Tibial artery (tissue), 4 donors: ENCODE results near the gene NPM3.

Source experiments
- DNase-seq, 2 donors: peaks; one replicate each; pipeline ENCODE4 v3.0.0-alpha.2; 2019
- H3K27ac ChIP-seq, 2 donors: fragments of 200-600 bp; sonication (generic) in 1 of 2; 1 replicate in 1 of 2; 2 replicates in 1 of 2; pipeline ENCODE4 v1.5.1; 2018 to 2019; ENCODE audit warnings: mild to moderate bottlenecking in 1 of 2
- H3K27me3 ChIP-seq, 2 donors: fragments of 200-600 bp; sonication (generic) in 1 of 2; one replicate each; pipeline versions ENCODE4 v1.5.1 to v1.6.0; 2016 to 2019
- H3K36me3 ChIP-seq, 3 donors: fragments of 200-600 bp; sonication (generic) in 2 of 3; one replicate each; pipeline ENCODE4 v1.5.1; 2016 to 2019; ENCODE audit warnings: mild to moderate bottlenecking in 2 of 3
- H3K4me1 ChIP-seq, 4 donors: fragments of 200-600 bp; sonication (generic) in 2 of 4; 1 replicate in 3 of 4; 2 replicates in 1 of 4; pipeline ENCODE4 v1.5.1; 2016 to 2019
- H3K4me3 ChIP-seq, 2 donors: fragments of 200-600 bp; sonication (generic) in 1 of 2; 1 replicate in 1 of 2; 2 replicates in 1 of 2; pipeline ENCODE4 v1.5.1; 2018 to 2019; ENCODE audit warnings: mild to moderate bottlenecking in 2 of 2
- H3K9me3 ChIP-seq, 3 donors: fragments of 200-600 bp; sonication (generic) in 1 of 3; one replicate each; pipeline ENCODE4 v1.5.1; 2016 to 2019
- intact Hi-C: fragments of 100-400 bp; cut with DNase I; formaldehyde crosslinking; loops from one replicate; pipeline ENCODE4 v1.15.0; 2023; ENCODE audit warnings: low total_unique reads
- TF ChIP-seq, protein P1 (sequence below), 2 experiments: fragments of 200-600 bp in 1 of 2; fragments of 450-650 bp in 1 of 2; IDR thresholded peaks; one replicate each; pipeline ENCODE4 v1.5.1; 2017 to 2019; ENCODE audit warnings: antibody characterized with exemption in 2 of 2, mild to moderate bottlenecking in 1 of 2, moderate library complexity in 1 of 2

Gene NPM3

DNA sequence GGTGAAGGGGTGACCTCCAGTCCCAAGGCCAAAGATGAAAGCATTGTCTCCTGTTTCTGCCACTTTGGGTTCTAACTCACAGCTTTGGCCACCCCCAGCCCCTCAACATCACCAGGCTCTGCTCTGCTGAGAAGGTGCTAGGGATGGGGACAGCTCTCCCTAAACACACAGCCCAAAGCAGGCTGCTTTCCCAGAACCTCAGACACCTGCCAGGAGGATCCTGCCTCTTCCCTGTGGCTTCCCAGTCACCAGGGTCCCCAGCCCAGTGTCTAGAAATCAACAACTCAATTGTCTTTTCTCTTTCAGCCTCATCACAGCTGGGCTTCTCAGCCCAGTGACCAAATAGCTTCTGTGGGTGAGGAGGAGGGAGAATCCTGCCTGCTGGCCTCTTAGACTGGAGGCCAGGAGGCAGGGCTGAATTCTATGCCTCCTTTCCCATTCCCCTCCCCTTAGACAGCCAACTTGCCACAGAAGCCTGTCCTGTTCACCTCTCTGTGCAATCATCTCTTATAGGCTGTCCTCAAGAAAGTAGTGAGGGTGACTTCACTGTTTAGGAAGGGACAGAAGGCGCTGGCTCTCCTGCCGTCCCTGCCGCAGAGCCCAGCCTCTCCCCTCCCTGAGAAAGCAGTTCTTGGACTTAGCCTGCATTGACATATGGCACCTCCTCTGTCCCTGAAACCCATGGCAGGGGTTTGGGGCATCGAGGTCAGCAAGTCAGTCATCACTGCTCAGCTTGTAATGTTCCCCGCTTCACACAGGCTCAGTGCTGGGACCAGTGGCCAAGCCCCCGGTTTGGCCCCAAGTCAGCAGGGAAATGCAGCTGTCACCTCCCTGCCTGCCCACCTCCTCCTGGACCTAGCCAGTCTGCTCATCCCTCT, 11.0 kb downstream of the NPM3 start:
- TF ChIP-seq, protein P1, sequence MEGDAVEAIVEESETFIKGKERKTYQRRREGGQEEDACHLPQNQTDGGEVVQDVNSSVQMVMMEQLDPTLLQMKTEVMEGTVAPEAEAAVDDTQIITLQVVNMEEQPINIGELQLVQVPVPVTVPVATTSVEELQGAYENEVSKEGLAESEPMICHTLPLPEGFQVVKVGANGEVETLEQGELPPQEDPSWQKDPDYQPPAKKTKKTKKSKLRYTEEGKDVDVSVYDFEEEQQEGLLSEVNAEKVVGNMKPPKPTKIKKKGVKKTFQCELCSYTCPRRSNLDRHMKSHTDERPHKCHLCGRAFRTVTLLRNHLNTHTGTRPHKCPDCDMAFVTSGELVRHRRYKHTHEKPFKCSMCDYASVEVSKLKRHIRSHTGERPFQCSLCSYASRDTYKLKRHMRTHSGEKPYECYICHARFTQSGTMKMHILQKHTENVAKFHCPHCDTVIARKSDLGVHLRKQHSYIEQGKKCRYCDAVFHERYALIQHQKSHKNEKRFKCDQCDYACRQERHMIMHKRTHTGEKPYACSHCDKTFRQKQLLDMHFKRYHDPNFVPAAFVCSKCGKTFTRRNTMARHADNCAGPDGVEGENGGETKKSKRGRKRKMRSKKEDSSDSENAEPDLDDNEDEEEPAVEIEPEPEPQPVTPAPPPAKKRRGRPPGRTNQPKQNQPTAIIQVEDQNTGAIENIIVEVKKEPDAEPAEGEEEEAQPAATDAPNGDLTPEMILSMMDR (IDR thresholded peaks at IDR 0.05): no peak
- Histone ChIP-seq H3K4me1 (peaks cover 0 to 29% (median 23%) of the 10 kb centered on the region in 4 donors), H3K27me3 (peaks cover 0 to 85% of the 10 kb centered on the region in 2 donors), H3K4me3 (no peak overlapping the region), H3K36me3 (no peaks in the 10 kb centered on the region), H3K9me3 (no peaks in the 10 kb centered on the region), H3K27ac (no peak overlapping the region)
- no peak for DNase-seq
- intact Hi-C loops: loop anchor here (10.0 kb wide), 1 partner anchor 187 kb away; the partner anchor contains the start of genes DPCD and POLL

GRCh38 chr10:101771380-101771779, 11.9 kb downstream of the NPM3 start:
- peaks cover 0 to 77% of the 10 kb centered on the region in 2 donors for H3K27me3 ChIP-seq
- intact Hi-C loops: loop anchor here (10.0 kb wide), 1 partner anchor 187 kb away; the partner anchor contains the start of genes DPCD and POLL
- no peaks in the 10 kb centered on the region for H3K9me3 ChIP-seq
- H3K4me1 ChIP-seq: peaks cover 0 to 27% (median 21%) of the 10 kb centered on the region in 4 donors
- no peak overlapping the region for H3K27ac ChIP-seq
- no peak for DNase-seq
- no peak overlapping the region for H3K4me3 ChIP-seq
- TF ChIP-seq, protein P1 (IDR thresholded peaks at IDR 0.05): no peak
- no peaks in the 10 kb centered on the region for H3K36me3 ChIP-seq

DNA sequence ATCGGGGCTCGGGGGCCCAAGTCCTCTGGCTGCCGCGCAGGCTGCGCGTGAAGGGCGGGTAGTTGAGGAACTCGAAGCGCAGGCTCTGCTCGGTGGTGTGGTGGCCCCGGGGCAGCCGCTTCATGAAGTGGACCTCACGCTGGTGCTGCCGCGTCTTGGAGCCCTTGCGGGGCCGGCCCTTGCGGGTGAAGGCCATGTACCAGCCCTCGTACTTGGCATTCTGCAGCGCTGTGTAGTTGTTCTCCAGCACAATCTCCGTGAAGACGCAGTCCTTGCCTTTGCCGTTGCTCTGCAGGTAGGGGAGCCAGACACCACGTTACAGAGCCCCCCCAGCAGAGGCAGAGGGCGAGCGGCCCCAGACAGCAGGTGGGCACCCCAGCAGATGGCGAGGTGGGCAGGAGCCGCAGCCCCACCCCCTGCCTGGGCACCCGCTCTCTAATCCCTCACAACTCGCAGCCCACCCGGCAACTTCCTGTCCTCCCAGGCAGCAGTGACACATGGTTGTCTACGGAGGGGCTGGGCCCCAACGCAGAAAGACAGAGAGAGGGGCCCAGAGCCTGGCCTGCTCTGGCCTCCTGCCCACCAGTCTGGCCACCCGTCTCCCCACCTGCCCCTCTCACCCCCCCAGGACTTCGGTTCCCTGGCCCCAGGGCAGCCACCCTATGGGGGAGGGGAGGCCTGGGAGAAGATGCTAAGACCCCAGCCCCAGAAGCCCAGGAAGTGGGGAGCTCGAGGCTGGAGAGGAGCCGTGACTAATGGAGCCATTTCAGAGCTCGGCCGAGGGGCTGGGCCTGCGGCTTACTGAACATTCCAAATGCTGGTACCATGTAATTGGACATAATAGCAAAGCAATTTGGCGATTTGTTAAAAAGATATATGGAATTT, 12.7 kb downstream of the NPM3 start:
- no peak for DNase-seq
- H3K27me3 ChIP-seq: peaks cover 0 to 73% of the 10 kb centered on the region in 2 donors
- H3K4me3 ChIP-seq: no peak overlapping the region
- TF ChIP-seq, protein P1 (IDR thresholded peaks at IDR 0.05): no peak
- intact Hi-C loops: loop anchor here (10.0 kb wide), 1 partner anchor 186 kb away; the partner anchor contains the start of genes DPCD and POLL
- no peak overlapping the region for H3K27ac ChIP-seq
- H3K36me3 ChIP-seq: no peaks in the 10 kb centered on the region
- no peaks in the 10 kb centered on the region for H3K9me3 ChIP-seq
- peaks cover 0 to 19% (median 15%) of the 10 kb centered on the region in 4 donors for H3K4me1 ChIP-seq

- H3K9me3 ChIP-seq: no peaks in the 10 kb centered on the region
- no peaks in the 10 kb centered on the region for H3K36me3 ChIP-seq
- no peak overlapping the region for H3K27ac ChIP-seq
- intact Hi-C loops: loop anchor here (10.0 kb wide), 1 partner anchor 185 kb away; the partner anchor contains the start of genes DPCD and POLL
- DNase-seq: no peak
- H3K27me3 ChIP-seq: peaks cover 0 to 67% of the 10 kb centered on the region in 2 donors
- peaks cover 0 to 10% (median 6%) of the 10 kb centered on the region in 4 donors for H3K4me1 ChIP-seq
- TF ChIP-seq, protein P1 (IDR thresholded peaks at IDR 0.05): no peak
- no peak overlapping the region for H3K4me3 ChIP-seq
These were observed 13.6 kb downstream of the NPM3 start for GRCh38 chr10:101769541-101770180.

GRCh38 chr10:101768791-101769170, 14.5 kb downstream of the NPM3 start:
- H3K4me1 ChIP-seq: peaks cover 0 to 7% (median 2%) of the 10 kb centered on the region in 4 donors
- no peaks in the 10 kb centered on the region for H3K36me3 ChIP-seq
- H3K27ac ChIP-seq: no peak overlapping the region
- H3K9me3 ChIP-seq: no peaks in the 10 kb centered on the region
- intact Hi-C loops: no loop called here
- no peak for DNase-seq
- TF ChIP-seq, protein P1 (IDR thresholded peaks at IDR 0.05): no peak
- peaks cover 0 to 61% of the 10 kb centered on the region in 2 donors for H3K27me3 ChIP-seq
- H3K4me3 ChIP-seq: no peak overlapping the region
